Neural cell (in vitro differentiated cells): ENCODE data around the gene VRK1.

ENCODE experiments used
- CTCF ChIP-seq: fragments of 450-650 bp; IDR thresholded peaks from 2 replicates; pipeline ENCODE4 v1.5.1; 2014; ENCODE audit warnings: antibody characterized with exemption, mild to moderate bottlenecking, moderate library complexity; ENCODE audit not compliant: poor library complexity, severe bottlenecking
- EP300 ChIP-seq: fragments of 450-650 bp; conservative IDR thresholded peaks from 2 replicates; pipeline ENCODE4 v1.6.1; 2014; ENCODE audit warnings: antibody characterized with exemption, mild to moderate bottlenecking, moderate library complexity; ENCODE audit not compliant: poor library complexity, severe bottlenecking
- EZH2 ChIP-seq: fragments of 200-600, 300-800 bp; shearing (Covaris generic), sonication (generic); IDR thresholded peaks from 2 replicates; pipeline ENCODE4 v1.6.1; 2014; ENCODE audit warnings: antibody characterized with exemption, low read length, borderline replicate concordance, mild to moderate bottlenecking; ENCODE audit not compliant: insufficient read depth, poor library complexity, severe bottlenecking
- MXI1 ChIP-seq: fragments of 450-650 bp; conservative IDR thresholded peaks from 2 replicates; pipeline ENCODE4 v1.6.1; 2014; ENCODE audit warnings: antibody characterized with exemption, mild to moderate bottlenecking; ENCODE audit not compliant: poor library complexity, severe bottlenecking
- POLR2AphosphoS5 ChIP-seq: IDR thresholded peaks from 2 replicates; pipeline ENCODE4 v1.6.1; 2012
- RAD21 ChIP-seq: fragments of 450-650 bp; conservative IDR thresholded peaks from 2 replicates; pipeline ENCODE4 v1.6.1; 2014; ENCODE audit warnings: antibody characterized with exemption, mild to moderate bottlenecking, moderate library complexity
- REST ChIP-seq: IDR thresholded peaks from 2 replicates; pipeline ENCODE4 v1.6.1; 2012; ENCODE audit warnings: borderline replicate concordance
- SMC3 ChIP-seq: fragments of 450-650 bp; conservative IDR thresholded peaks from 2 replicates; pipeline ENCODE4 v1.6.1; 2014; ENCODE audit warnings: antibody characterized with exemption, mild to moderate bottlenecking, moderate library complexity; ENCODE audit not compliant: poor library complexity
- TAF1 ChIP-seq: IDR thresholded peaks from 2 replicates; pipeline ENCODE4 v1.6.1; 2012; ENCODE audit warnings: low read depth

- TF ChIP-seq CTCF (no peak), RAD21 (no peak), TAF1 (no peak), POLR2AphosphoS5 (no peak), EP300 (no peak), EZH2 (no peak), MXI1 (no peak), REST (no peak), SMC3 (no peak)
Observed at GRCh38 chr14:96920820-96921219, 123.6 kb downstream of the VRK1 start.
